AG10803 (cell line): ENCODE results near the gene RHPN2.
"Not testable (repeated sequence)": the region's sequence is repeated elsewhere in the genome, so short reads cannot be mapped to it uniquely, and the experiment has no call there.

Experiments
- DNase-seq: peaks from one replicate; pipeline ENCODE4 v3.0.0; 2010; ENCODE audit warnings: low read depth
- H3K4me3 ChIP-seq: 2 replicates; pipeline ENCODE4 v1.5.1; 2011; ENCODE audit warnings: mild to moderate bottlenecking, low read length, control low read depth
- TF ChIP-seq, protein P1 (sequence below): conservative IDR thresholded peaks from 2 replicates; pipeline ENCODE4 v1.5.1; 2011; ENCODE audit warnings: mild to moderate bottlenecking, low read length, control low read depth, inconsistent platforms

Gene RHPN2

GRCh38 chr19:33054623-33055022 lies 10.1 kb downstream of the RHPN2 start:
- TF ChIP-seq, protein P1, sequence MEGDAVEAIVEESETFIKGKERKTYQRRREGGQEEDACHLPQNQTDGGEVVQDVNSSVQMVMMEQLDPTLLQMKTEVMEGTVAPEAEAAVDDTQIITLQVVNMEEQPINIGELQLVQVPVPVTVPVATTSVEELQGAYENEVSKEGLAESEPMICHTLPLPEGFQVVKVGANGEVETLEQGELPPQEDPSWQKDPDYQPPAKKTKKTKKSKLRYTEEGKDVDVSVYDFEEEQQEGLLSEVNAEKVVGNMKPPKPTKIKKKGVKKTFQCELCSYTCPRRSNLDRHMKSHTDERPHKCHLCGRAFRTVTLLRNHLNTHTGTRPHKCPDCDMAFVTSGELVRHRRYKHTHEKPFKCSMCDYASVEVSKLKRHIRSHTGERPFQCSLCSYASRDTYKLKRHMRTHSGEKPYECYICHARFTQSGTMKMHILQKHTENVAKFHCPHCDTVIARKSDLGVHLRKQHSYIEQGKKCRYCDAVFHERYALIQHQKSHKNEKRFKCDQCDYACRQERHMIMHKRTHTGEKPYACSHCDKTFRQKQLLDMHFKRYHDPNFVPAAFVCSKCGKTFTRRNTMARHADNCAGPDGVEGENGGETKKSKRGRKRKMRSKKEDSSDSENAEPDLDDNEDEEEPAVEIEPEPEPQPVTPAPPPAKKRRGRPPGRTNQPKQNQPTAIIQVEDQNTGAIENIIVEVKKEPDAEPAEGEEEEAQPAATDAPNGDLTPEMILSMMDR, result no peak
- no peak overlapping the region for H3K4me3 ChIP-seq
- DNase-seq, result no peak

GRCh38 chr19:33052352-33052972 lies 12.2 kb downstream of the RHPN2 start:
- TF ChIP-seq, protein P1, result no peak
- no peak overlapping the region for H3K4me3 ChIP-seq
- DNase-seq, result peak; percentile 49

DNA sequence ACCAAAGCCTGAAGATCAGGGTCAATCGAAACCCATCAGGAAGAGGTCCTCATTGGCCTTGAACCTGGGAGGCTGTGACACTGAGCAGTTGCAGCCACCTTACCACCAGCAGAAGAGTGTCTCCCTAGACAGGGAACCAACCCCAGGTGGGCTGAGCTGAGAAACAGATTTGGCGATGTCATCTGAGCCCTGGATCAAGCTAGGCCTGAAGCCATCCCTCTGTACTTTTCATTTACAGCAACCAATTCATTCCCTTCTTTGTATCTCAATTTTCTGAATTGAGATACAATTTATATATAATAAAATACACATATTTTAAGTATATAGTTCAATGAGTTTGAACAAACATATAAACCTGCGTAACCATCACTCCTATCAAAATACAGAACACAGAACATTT lies 14.6 kb downstream of the RHPN2 start:
- TF ChIP-seq, protein P1, result no peak
- no peak overlapping the region for H3K4me3 ChIP-seq
- DNase-seq, result no peak

DNA sequence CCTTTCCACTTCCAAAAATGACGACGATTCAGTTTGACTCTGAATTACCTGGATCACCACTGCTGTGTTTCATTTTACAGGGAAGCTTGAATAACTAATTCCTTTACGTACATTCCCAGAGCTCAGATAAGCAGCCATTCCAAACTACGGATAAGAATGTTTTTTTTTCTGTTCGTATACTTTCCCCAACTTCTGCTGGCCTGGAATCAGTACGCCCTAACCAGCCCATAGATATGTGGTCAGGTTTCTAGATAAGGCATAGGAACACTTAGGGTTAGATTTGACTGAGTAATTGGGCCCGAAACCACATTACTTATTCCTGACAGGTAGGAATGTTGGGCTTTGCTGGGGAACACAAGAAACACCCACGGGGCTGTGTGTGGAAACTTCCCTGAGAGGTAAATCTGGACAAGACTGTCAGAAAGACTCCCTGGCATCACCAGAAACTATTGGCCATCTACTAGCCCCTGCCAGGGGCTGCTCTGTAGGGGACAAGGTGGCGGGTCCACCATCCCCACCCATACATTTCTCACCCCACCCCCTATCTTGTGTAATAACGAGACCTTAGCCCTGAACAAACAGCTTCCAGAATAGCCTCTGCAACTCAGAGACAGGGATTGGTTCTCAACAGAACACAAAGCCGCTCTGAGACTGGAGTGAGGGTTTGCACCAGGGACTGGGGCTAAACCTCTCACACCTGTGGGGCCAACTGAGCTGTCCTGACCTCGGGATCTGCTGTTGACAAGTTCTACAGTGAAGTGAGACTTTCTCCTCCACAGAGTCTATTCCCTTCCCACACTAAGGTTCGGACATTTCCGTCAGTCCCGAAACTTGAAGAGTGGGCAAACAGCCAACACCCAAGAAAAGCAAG lies 15.6 kb downstream of the RHPN2 start:
- no peak for DNase-seq
- TF ChIP-seq, protein P1, result no peak
- H3K4me3 ChIP-seq, result no peak overlapping the region

- TF ChIP-seq, protein P1, result no peak
- no peak overlapping the region for H3K4me3 ChIP-seq
- DNase-seq, result no peak
Measured at GRCh38 chr19:33047422-33047821, 17.3 kb downstream of the RHPN2 start.

- not testable (repeated sequence) for DNase-seq, H3K4me3 ChIP-seq
Measured at GRCh38 chr19:33041828-33042160, 22.9 kb downstream of the RHPN2 start.

DNA sequence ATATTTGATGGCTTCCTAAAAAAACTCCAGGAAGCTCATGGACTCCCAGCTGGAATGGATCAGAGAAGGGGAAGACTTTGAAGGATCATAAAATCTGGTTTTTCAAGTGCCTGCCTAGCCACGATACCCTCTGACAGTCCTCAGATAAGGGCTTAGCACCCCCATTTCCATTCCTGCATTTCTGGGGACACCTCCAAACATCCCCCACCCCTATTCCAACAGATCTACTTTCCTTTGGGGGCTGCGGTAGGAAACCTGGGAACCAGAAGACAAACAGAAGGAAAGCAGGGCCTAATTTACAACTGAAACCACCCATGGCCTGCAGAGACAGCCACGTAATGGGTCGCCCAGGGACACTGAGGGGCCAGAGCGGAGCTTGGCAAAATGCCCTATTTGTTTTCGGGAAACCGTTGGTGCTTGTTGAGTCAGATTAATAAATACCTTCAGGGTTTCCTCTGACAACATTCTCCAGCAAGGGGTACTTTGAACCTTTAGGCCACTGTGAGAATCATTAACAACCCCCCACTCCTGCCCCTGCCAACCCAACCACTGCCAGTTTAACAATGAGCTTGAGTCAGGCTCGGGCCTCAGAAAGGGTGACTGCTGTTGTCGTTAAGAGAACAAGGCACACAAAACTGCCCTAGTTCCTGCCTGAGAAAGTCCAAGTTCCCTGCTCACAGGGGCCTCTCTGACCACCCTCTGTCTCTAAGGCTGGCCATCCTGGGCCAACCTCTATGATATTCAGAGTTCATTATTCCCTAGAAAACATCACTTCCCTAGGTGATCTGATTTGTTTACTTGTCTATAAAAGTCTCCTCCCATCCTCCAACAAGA lies 23.5 kb downstream of the RHPN2 start:
- TF ChIP-seq, protein P1, result no peak
- DNase-seq, result peak; percentile 29
- no peak overlapping the region for H3K4me3 ChIP-seq
